GM12878 (cell line): Measurements from ENCODE around the gene ADGRL3. TPM values are rescaled to one million over a fixed set of nuclear protein-coding genes. Genes with fewer than 3 reads are reported as not detected.
A peak's percentile ranks its signal among the peaks of the same experiment; 100 is the strongest.

Experiments
- ATAC-seq: fragments of 200-7000 bp; cut with Tn5 transposase; 3 replicates; pipeline ENCODE4 v1.9.1; 2020; ENCODE audit warnings: mild to moderate bottlenecking, moderate library complexity
- BruUV-seq: library from RNA; stranded (reverse); fragments of 400-500 nt; replicated peaks from 2 replicates; lab custom pipeline; 2021; lab: Mats Ljungman, UMichigan
- CTCF ChIA-PET: fragments of 300-600 bp; sonication (Branson Sonifier 250); formaldehyde crosslinking; extraction: SDS; loops from one replicate; lab custom pipeline; 2021; ENCODE audit warnings: inconsistent platforms; lab: Yijun Ruan, JAX
- POLR2A ChIA-PET: fragments of 350-600 bp; formaldehyde crosslinking; extraction: SDS; loops from one replicate; lab custom pipeline; 2021; ENCODE audit warnings: inconsistent platforms; lab: Charles Lee
- RAD21 ChIA-PET: fragments of 300-600 bp; sonication (Branson Sonifier 250); formaldehyde crosslinking; loops from one replicate; lab custom pipeline; 2023; ENCODE audit warnings: antibody characterized with exemption; ENCODE audit not compliant: unreplicated experiment; lab: Charles Lee
- SMC1A ChIA-PET: fragments of 300-600 bp; sonication (Branson Sonifier 250); formaldehyde crosslinking; loops from one replicate; lab custom pipeline; 2023; ENCODE audit not compliant: unreplicated experiment, uncharacterized antibody; lab: Charles Lee
- DNase-seq: peaks from one replicate; pipeline ENCODE4 v3.0.0-alpha.2; 2011; ENCODE audit warnings: low read depth, low spot score
- FAIRE-seq: peaks from 3 replicates; lab custom pipeline; 2011; peaks lifted over from hg19 to GRCh38; lab: Jason Lieb, UNC
- H2AFZ ChIP-seq: 2 replicates; pipeline ENCODE4 v1.6.0; 2011; ENCODE audit warnings: low read depth, low read length, control low read depth; ENCODE audit not compliant: control insufficient read depth
- H3K27ac ChIP-seq: 2 replicates; pipeline ENCODE4 v1.5.1; 2011; ENCODE audit warnings: control low read depth; ENCODE audit not compliant: control insufficient read depth, insufficient read depth
- H3K27me3 ChIP-seq, 2 experiments: replicated peaks in 1 of 2; 2 replicates each; pipeline versions ENCODE4 v1.6.0 to v1.6.1; 2011; ENCODE audit warnings: low read length in 1 of 2; ENCODE audit not compliant: control insufficient read depth in 2 of 2, insufficient read depth in 2 of 2
- H3K36me3 ChIP-seq, 2 experiments: 2 replicates each; pipeline ENCODE4 v1.5.1; 2011; ENCODE audit warnings: low read length in 1 of 2; ENCODE audit not compliant: control insufficient read depth in 2 of 2, insufficient read depth in 2 of 2
- H3K4me1 ChIP-seq: 2 replicates; pipeline ENCODE4 v1.6.1; 2011; ENCODE audit warnings: mild to moderate bottlenecking, low read length, moderate library complexity, mixed read lengths; ENCODE audit not compliant: control insufficient read depth, insufficient read depth
- H3K4me2 ChIP-seq: 2 replicates; pipeline ENCODE4 v1.6.0; 2011; ENCODE audit warnings: control low read depth; ENCODE audit not compliant: control insufficient read depth, insufficient read depth
- H3K4me3 ChIP-seq: fragments of 200-600 bp; sonication (generic); 2 replicates; pipeline ENCODE4 v1.5.1; 2016
- H3K79me2 ChIP-seq: 2 replicates; pipeline ENCODE4 v1.6.0; 2011; ENCODE audit warnings: low read length; ENCODE audit not compliant: control insufficient read depth, insufficient read depth
- H3K9ac ChIP-seq: 2 replicates; pipeline ENCODE4 v1.8.0; 2011; ENCODE audit warnings: low read length, control low read depth, mixed read lengths; ENCODE audit not compliant: control insufficient read depth, insufficient read depth
- H3K9me3 ChIP-seq: replicated peaks from 3 replicates; pipeline ENCODE4 v1.5.1; 2011; ENCODE audit warnings: mild to moderate bottlenecking, low read length; ENCODE audit not compliant: control insufficient read depth, insufficient read depth
- H4K20me1 ChIP-seq: 2 replicates; pipeline ENCODE4 v1.6.0; 2011; ENCODE audit not compliant: control insufficient read depth, insufficient read depth
- BHLHE40 ChIP-seq, 2 experiments: fragments of 450-650 bp in 1 of 2; IDR thresholded peaks; 2 replicates each; pipeline ENCODE4 v1.6.1; 2011 to 2017; ENCODE audit warnings: low read depth in 2 of 2, borderline replicate concordance in 1 of 2, improper control_type of control experiment in 1 of 2, low read length in 1 of 2, mild to moderate bottlenecking in 1 of 2
- DPF2 ChIP-seq: fragments of 450-650 bp; IDR thresholded peaks from 2 replicates; pipeline ENCODE4 v1.6.1; 2017; ENCODE audit warnings: mild to moderate bottlenecking
- IKZF2 ChIP-seq, 2 experiments: fragments of 450-650 bp; IDR thresholded peaks; 2 replicates each; pipeline ENCODE4 v1.6.1; 2017; ENCODE audit warnings: mild to moderate bottlenecking in 2 of 2, moderate library complexity in 2 of 2
- MTA2 ChIP-seq: fragments of 450-650 bp; IDR thresholded peaks from 2 replicates; pipeline ENCODE4 v1.6.1; 2016; ENCODE audit warnings: low read depth, mild to moderate bottlenecking, moderate library complexity
- RELB ChIP-seq: fragments of 450-650 bp; IDR thresholded peaks from 2 replicates; pipeline ENCODE4 v1.6.1; 2017; ENCODE audit warnings: low read depth, mild to moderate bottlenecking, moderate library complexity
- TAF1 ChIP-seq: IDR thresholded peaks from 2 replicates; pipeline ENCODE4 v1.6.1; 2011; ENCODE audit warnings: mild to moderate bottlenecking, low read depth, low read length, borderline replicate concordance
- ZNF622 ChIP-seq: fragments of 450-650 bp; IDR thresholded peaks from 2 replicates; pipeline ENCODE4 v1.6.1; 2017; ENCODE audit warnings: mild to moderate bottlenecking, inconsistent platforms
- WGBS: methylation state at CpG from one replicate; pipeline ENCODE4 v1.1.6; 2016; ENCODE audit warnings: low lambda C conversion rate; ENCODE audit not compliant: insufficient replicate concordance, insufficient coverage; ENCODE audit errors: missing lambda C conversion rate; 5-methylcytosine and 5-hydroxymethylcytosine counted together
- in situ Hi-C: fragments of 300-500 bp; cut with MboI; formaldehyde crosslinking; loops from 9 replicates; pipeline ENCODE4 v1.14.3; 2018; ENCODE audit warnings: mixed read lengths
- intact Hi-C: fragments of 100-400 bp; cut with micrococcal nuclease; formaldehyde crosslinking; loops from one replicate; pipeline ENCODE4 v1.14.2; 2022; ENCODE audit not compliant: unreplicated experiment
- polyA plus RNA-seq, 11 experiments: library from polyadenylated mRNA; depleted of rRNA in 4 of 11; unstranded in 6 of 11; stranded (reverse) in 5 of 11; fragments of >200 nt; fragmentation: Nextera tagmentation in 4 of 11; fragmentation: Illumina TruSeq in 1 of 11; extraction: Ambion mirVana in 4 of 11; extraction: Trizol in 1 of 11; gene quantifications; 1 replicate in 1 of 11; 2 replicates in 10 of 11; pipeline versions ENCODE4 v1.2.1 to v1.2.3, GENCODE V29; 2011 to 2016; ENCODE audit warnings: inconsistent platforms in 2 of 11, missing spikeins in 2 of 11, low read depth in 1 of 11
- total RNA-seq, 4 experiments: library from RNA; depleted of rRNA in 3 of 4; stranded (reverse); fragments of >200 nt in 3 of 4; fragmentation: Illumina TruSeq in 1 of 4; extraction: Trizol in 1 of 4; gene quantifications; 2 replicates each; pipeline versions ENCODE4 v1.2.1 to v1.2.3, GENCODE V29; 2013 to 2021

ADGRL3 gene
- total and polyA plus RNA-seq, 10 of the 15 experiments (the other 5 are each of a cell fraction or from before 2014, with no cell fraction given) = 1.1 TPM; not detected in 9

GRCh38 chr4:61909031-61909430 lies 708.9 kb downstream of the ADGRL3 start:
- Histone ChIP-seq H3K79me2 (no peaks in the 10 kb centered on the region), H3K9ac (no peak overlapping the region), H3K27ac (no peak overlapping the region), H2AFZ (no peak overlapping the region), H3K36me3 (no peaks in the 10 kb centered on the region), H3K27me3 (no peaks in the 10 kb centered on the region), H3K4me1 (no peaks in the 10 kb centered on the region), H3K9me3 (no peaks in the 10 kb centered on the region), H4K20me1 (no peaks in the 10 kb centered on the region), H3K4me2 (no peak overlapping the region), H3K4me3 (no peak overlapping the region)
- DNase-seq (no peak), ATAC-seq (peak; percentile 48), FAIRE-seq (no peak)
- intact Hi-C loops (no loop called here), in situ Hi-C loops (loop anchor here (10.0 kb wide), 1 partner anchor 64 kb away; no protein-coding TSS in a partner anchor)
- ChIA-PET SMC1A (interaction anchor here (0.6 to 6.8 kb wide), 19 partner anchors 10 to 969 kb away, joined by 3 to 54 read pairs (median 6); no protein-coding TSS in a partner anchor), RAD21 (interaction anchor here (0.8 to 4.0 kb wide), 7 partner anchors 10 to 168 kb away, joined by 3 to 27 read pairs (median 4); no protein-coding TSS in a partner anchor), POLR2A (interaction anchor here (0.7 to 2.4 kb wide), 4 partner anchors 8 to 35 kb away, joined by 3 to 10 read pairs (median 4); no protein-coding TSS in a partner anchor), CTCF (interaction anchor here (1.1 to 1.3 kb wide), 3 partner anchors 10 to 168 kb away, joined by 4 to 7 read pairs (median 4); no protein-coding TSS in a partner anchor)
- BruUV-seq = no TSS peak
- WGBS = 45% methylated on average over 4 of the region's 4 CpGs
- TF ChIP-seq MTA2 (peak; percentile 88), RELB (peak; percentile 80), IKZF2 (IDR thresholded peaks at IDR 0.05) (peak; percentile 18 to 20; a peak in 2 of 4 replicates), TAF1 (no peak), DPF2 (0 out of 2 replicates have a peak, but pooled peaks have one; percentile 28), BHLHE40 (IDR thresholded peaks at IDR 0.05; ENCODE audit: borderline replicate concordance in 1 of 2, low read depth in 2 of 2, low read length in 1 of 2) (0 out of 4 replicates have a peak, but pooled peaks of 1 of the 2 experiments have one; percentile 11), ZNF622 (no peak)
